Epithelial cell of proximal tubule (primary cell): ENCODE data around the gene CELF4. TPM values are rescaled to one million over a fixed set of nuclear protein-coding genes. Genes with fewer than 3 reads are reported as not detected.

Experiments used
- DNase-seq: peaks from one replicate; pipeline ENCODE4 v3.0.0-alpha.2; 2011; ENCODE audit warnings: low read depth
- H3K4me3 ChIP-seq: 2 replicates; pipeline ENCODE4 v1.5.1; 2011; ENCODE audit warnings: low read depth, mild to moderate bottlenecking, low read length
- CTCF ChIP-seq: conservative IDR thresholded peaks from 2 replicates; pipeline ENCODE4 v1.5.1; 2012; ENCODE audit warnings: low read depth, mild to moderate bottlenecking, low read length
- total RNA-seq: library from RNA; depleted of rRNA; stranded (reverse); fragments of >200 nt; gene quantifications from 2 replicates; pipeline ENCODE4 v1.2.3, GENCODE V29; 2015

Gene CELF4
- total RNA-seq, 1 donor from 2014 or later = not detected

- no peak for TF ChIP-seq CTCF
- no peak for DNase-seq
- H3K4me3 ChIP-seq = no peak overlapping the region
Observed at GRCh38 chr18:37264956-37265355, 300.6 kb downstream of the CELF4 start.

- TF ChIP-seq CTCF = no peak
- H3K4me3 ChIP-seq = no peak overlapping the region
- no peak for DNase-seq
Observed at GRCh38 chr18:37261988-37262387, 303.6 kb downstream of the CELF4 start.

- DNase-seq = no peak
- H3K4me3 ChIP-seq = no peak overlapping the region
- TF ChIP-seq CTCF = no peak
Observed at GRCh38 chr18:37261246-37261840, 304.3 kb downstream of the CELF4 start.

GRCh38 chr18:37260367-37261093 lies 305.1 kb downstream of the CELF4 start:
- H3K4me3 ChIP-seq = no peak overlapping the region
- no peak for DNase-seq
- no peak for TF ChIP-seq CTCF

GRCh38 chr18:37259711-37260110 lies 305.9 kb downstream of the CELF4 start:
- TF ChIP-seq CTCF = no peak

GRCh38 chr18:37258819-37259218 lies 306.8 kb downstream of the CELF4 start:
- no peak for DNase-seq
- no peak for TF ChIP-seq CTCF
- no peak overlapping the region for H3K4me3 ChIP-seq

More at GRCh38 chr18:37259711-37260110, 305.9 kb downstream of the CELF4 start:
- DNase-seq = no peak
- no peak overlapping the region for H3K4me3 ChIP-seq

- no peak overlapping the region for H3K4me3 ChIP-seq
- no peak for DNase-seq
- no peak for TF ChIP-seq CTCF
Observed at GRCh38 chr18:37258131-37258530, 307.5 kb downstream of the CELF4 start.
